ENCODE measurements around the gene CMBL. TPM values are rescaled to one million over a fixed set of nuclear protein-coding genes. Genes with fewer than 3 reads are reported as not detected.

CMBL gene
- total RNA-seq, 1 donor: 9.0 TPM

DNA sequence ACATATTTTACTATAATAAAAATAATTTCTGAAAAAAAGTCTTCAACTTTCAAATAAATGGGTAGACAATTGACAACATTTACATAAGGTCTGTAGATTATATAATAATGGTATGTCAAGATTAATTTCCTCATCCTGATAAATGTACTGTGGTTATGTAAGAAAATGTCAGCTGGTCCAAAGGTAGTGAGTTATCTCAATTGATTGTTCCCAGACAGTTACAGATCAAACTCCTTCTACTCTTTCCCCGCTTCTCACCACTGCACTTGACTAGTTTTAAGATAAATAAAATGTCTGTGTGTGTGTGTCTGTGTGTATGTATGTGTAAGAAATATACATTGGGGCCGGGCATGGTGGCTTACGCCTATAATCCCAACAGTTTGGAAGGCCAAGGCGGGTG is 29.4 kb upstream of the CMBL start:
- no peaks in the 10 kb centered on the region for H3K79me2 ChIP-seq (ENCODE audit: insufficient read depth, low read length)
- H3K27ac ChIP-seq (ENCODE audit: low read depth, low read length): no peak overlapping the region
- TF ChIP-seq CTCF (IDR thresholded peaks at IDR 0.05; ENCODE audit: extremely low read depth, low read depth, low read length): no peak
- DNase-seq (ENCODE audit: insufficient read length, low spot score, missing footprints): no peak
- no peak overlapping the region for H2AFZ ChIP-seq (ENCODE audit: low read length)
- H4K20me1 ChIP-seq (ENCODE audit: insufficient read depth, low read length): no peaks in the 10 kb centered on the region
- no peaks in the 10 kb centered on the region for H3K27me3 ChIP-seq (ENCODE audit: insufficient read depth, low read length)
- no peaks in the 10 kb centered on the region for H3K9me3 ChIP-seq (ENCODE audit: low read depth, low read length)
- H3K4me2 ChIP-seq (ENCODE audit: insufficient read depth, low read length): no peak overlapping the region
- H3K36me3 ChIP-seq (ENCODE audit: insufficient read depth, low read length): no peaks in the 10 kb centered on the region
- no peak overlapping the region for H3K4me3 ChIP-seq (ENCODE audit: insufficient read depth, low read length)
- peaks cover 8% of the 10 kb centered on the region for H3K4me1 ChIP-seq (ENCODE audit: insufficient read depth, low read length)

GRCh38 chr5:10335711-10336470 is 28.2 kb upstream of the CMBL start:
- DNase-seq (ENCODE audit: insufficient read length, low spot score, missing footprints): no peak
- no peak for TF ChIP-seq CTCF (IDR thresholded peaks at IDR 0.05; ENCODE audit: extremely low read depth, low read depth, low read length)
- Histone ChIP-seq H2AFZ (ENCODE audit: low read length) (no peak overlapping the region), H3K4me2 (ENCODE audit: insufficient read depth, low read length) (no peak overlapping the region), H3K36me3 (ENCODE audit: insufficient read depth, low read length) (no peaks in the 10 kb centered on the region), H4K20me1 (ENCODE audit: insufficient read depth, low read length) (no peaks in the 10 kb centered on the region), H3K27me3 (ENCODE audit: insufficient read depth, low read length) (no peaks in the 10 kb centered on the region), H3K4me1 (ENCODE audit: insufficient read depth, low read length) (peaks cover 20% of the 10 kb centered on the region), H3K79me2 (ENCODE audit: insufficient read depth, low read length) (no peaks in the 10 kb centered on the region), H3K4me3 (ENCODE audit: insufficient read depth, low read length) (no peak overlapping the region), H3K27ac (ENCODE audit: low read depth, low read length) (no peak overlapping the region), H3K9me3 (ENCODE audit: low read depth, low read length) (no peaks in the 10 kb centered on the region)

GRCh38 chr5:10334831-10335230 is 27.1 kb upstream of the CMBL start:
- no peak overlapping the region for H3K4me2 ChIP-seq (ENCODE audit: insufficient read depth, low read length)
- H2AFZ ChIP-seq (ENCODE audit: low read length): no peak overlapping the region
- TF ChIP-seq CTCF (IDR thresholded peaks at IDR 0.05; ENCODE audit: extremely low read depth, low read depth, low read length): no peak
- H3K4me3 ChIP-seq (ENCODE audit: insufficient read depth, low read length): no peak overlapping the region
- H3K9me3 ChIP-seq (ENCODE audit: low read depth, low read length): no peaks in the 10 kb centered on the region
- H3K27ac ChIP-seq (ENCODE audit: low read depth, low read length): no peak overlapping the region
- DNase-seq (ENCODE audit: insufficient read length, low spot score, missing footprints): no peak
- peaks cover 5% of the 10 kb centered on the region for H4K20me1 ChIP-seq (ENCODE audit: insufficient read depth, low read length)
- H3K36me3 ChIP-seq (ENCODE audit: insufficient read depth, low read length): no peaks in the 10 kb centered on the region
- peaks cover 31% of the 10 kb centered on the region for H3K4me1 ChIP-seq (ENCODE audit: insufficient read depth, low read length)
- no peaks in the 10 kb centered on the region for H3K27me3 ChIP-seq (ENCODE audit: insufficient read depth, low read length)
- no peaks in the 10 kb centered on the region for H3K79me2 ChIP-seq (ENCODE audit: insufficient read depth, low read length)

GRCh38 chr5:10333154-10334006 is 25.7 kb upstream of the CMBL start:
- no peaks in the 10 kb centered on the region for H3K36me3 ChIP-seq (ENCODE audit: insufficient read depth, low read length)
- H2AFZ ChIP-seq (ENCODE audit: low read length): peak overlapping the region; percentile 94
- no peaks in the 10 kb centered on the region for H3K79me2 ChIP-seq (ENCODE audit: insufficient read depth, low read length)
- H3K4me2 ChIP-seq (ENCODE audit: insufficient read depth, low read length): peak overlapping the region; percentile 94
- peak; percentile 83 for DNase-seq (ENCODE audit: insufficient read length, low spot score, missing footprints)
- H3K4me3 ChIP-seq (ENCODE audit: insufficient read depth, low read length): peak overlapping the region; percentile 87
- H3K27me3 ChIP-seq (ENCODE audit: insufficient read depth, low read length): no peaks in the 10 kb centered on the region
- peaks cover 40% of the 10 kb centered on the region for H3K4me1 ChIP-seq (ENCODE audit: insufficient read depth, low read length)
- no peaks in the 10 kb centered on the region for H3K9me3 ChIP-seq (ENCODE audit: low read depth, low read length)
- no peak overlapping the region for H3K27ac ChIP-seq (ENCODE audit: low read depth, low read length)
- TF ChIP-seq CTCF (IDR thresholded peaks at IDR 0.05; ENCODE audit: extremely low read depth, low read depth, low read length): peak; percentile 6
- peaks cover 5% of the 10 kb centered on the region for H4K20me1 ChIP-seq (ENCODE audit: insufficient read depth, low read length)

Measured in osteoblast (primary cell).